Measurements from ENCODE around the gene UGT1A4.

Gene UGT1A4

GRCh38 chr2:233718552-233718951 is at the start of gene UGT1A4:
TSS of gene UGT1A4 (plus strand) at chr2:233718736. CDS start at chr2:233718821, 85 bp downstream.
- DNase-seq (ENCODE audit: low spot score) (no peak), FAIRE-seq (no peak)

DNA sequence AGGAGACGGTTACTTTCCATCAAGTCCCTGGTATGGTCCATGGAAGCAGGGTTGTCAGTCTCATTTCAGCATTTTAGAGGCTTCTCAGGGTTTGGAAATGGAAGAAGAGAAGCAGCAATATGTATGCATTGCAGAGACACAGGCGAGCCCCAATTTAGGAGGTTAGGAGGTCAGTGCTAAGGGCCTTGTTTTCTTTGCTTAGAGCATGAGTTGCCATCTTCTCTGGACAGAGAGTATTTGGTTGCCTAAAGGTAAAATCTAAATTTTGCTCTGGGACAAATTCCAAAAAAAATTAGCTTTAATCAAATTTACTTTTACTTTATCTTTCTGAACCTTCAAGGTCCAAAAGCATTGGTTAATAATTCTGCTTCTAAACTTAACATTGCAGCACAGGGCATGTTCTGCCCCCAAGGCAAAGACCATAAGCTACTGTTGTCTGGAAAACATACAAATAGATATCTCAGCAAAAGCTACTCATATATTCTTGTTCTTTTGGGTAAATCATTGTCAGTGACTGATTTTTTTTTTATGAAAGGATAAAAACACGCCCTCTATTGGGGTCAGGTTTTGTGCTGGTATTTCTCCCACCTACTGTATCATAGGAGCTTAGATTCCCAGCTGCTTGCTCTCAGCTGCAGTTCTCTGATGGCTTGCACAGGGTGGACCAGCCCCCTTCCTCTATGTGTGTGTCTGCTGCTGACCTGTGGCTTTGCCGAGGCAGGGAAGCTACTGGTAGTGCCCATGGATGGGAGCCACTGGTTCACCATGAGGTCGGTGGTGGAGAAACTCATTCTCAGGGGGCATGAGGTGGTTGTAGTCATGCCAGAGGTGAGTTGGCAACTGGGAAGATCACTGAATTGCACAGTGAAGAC is 47.0 kb upstream of the UGT1A4 start, which contains the start of gene UGT1A9:
UGT1A9 (plus strand) TSS at position 609 of the 872 bp plus-strand sequence; CDS start at position 646, 37 bp downstream.
- DNase-seq (ENCODE audit: low spot score) (no peak), FAIRE-seq (no peak)

- DNase-seq (ENCODE audit: low spot score) (no peak), FAIRE-seq (peak; percentile 59)
These were observed 45.6 kb upstream of the UGT1A4 start for GRCh38 chr2:233672886-233673285.

- peak; percentile 80 for FAIRE-seq
These were observed 44.6 kb upstream of the UGT1A4 start for GRCh38 chr2:233673896-233674295.

GRCh38 chr2:233674314-233674713 is 44.2 kb upstream of the UGT1A4 start:
- FAIRE-seq (peak; percentile 51), DNase-seq (ENCODE audit: low spot score) (no peak)

More at GRCh38 chr2:233673896-233674295, 44.6 kb upstream of the UGT1A4 start:
- no peak for DNase-seq (ENCODE audit: low spot score)

DNA sequence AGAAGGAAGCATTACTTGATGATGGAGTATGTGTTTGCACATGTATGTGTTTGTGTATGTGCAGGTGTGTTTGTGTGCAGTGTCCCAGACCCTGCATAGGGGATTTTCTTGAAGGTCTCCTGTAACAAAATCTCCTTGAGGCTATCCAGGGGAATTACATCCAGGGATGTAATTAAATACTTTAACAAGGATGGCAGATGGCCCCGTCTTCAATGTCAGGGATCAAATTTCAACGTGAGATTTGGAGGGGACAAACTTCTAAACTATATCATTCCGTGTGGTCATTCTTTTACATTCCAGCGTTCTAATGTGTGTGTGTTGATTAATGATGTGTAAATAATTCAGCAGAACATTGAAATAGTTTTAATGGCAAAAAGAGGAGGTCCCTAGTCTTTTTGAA is 43.5 kb upstream of the UGT1A4 start:
- no peak for FAIRE-seq
- no peak for DNase-seq (ENCODE audit: low spot score)

DNA sequence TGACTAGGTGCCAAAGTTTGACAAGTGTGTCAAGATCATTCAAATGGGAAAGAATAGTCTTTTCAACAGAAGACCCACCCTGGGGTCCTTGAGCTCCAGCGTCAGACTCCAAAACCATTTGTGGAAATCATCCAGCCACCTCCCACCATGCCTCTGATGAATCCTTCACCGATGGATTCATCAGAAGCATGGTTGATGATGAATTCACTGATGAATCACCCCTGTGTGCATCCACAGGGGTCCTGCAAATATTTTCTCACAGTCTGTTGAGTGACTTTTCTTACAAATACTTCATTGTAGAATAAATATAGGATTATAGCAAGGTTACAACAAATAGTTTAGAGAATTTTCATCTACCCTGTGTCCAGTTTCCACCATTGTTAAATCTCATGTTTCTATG is 42.5 kb upstream of the UGT1A4 start:
- DNase-seq (ENCODE audit: low spot score) (peak; percentile 72), FAIRE-seq (peak; percentile 93)

- DNase-seq (ENCODE audit: low spot score) (no peak), FAIRE-seq (no peak)
These were observed 39.3 kb upstream of the UGT1A4 start for GRCh38 chr2:233679196-233679595.

GRCh38 chr2:233680361-233681045 is 38.0 kb upstream of the UGT1A4 start:
- DNase-seq (ENCODE audit: low spot score) (no peak), FAIRE-seq (no peak)

DNA sequence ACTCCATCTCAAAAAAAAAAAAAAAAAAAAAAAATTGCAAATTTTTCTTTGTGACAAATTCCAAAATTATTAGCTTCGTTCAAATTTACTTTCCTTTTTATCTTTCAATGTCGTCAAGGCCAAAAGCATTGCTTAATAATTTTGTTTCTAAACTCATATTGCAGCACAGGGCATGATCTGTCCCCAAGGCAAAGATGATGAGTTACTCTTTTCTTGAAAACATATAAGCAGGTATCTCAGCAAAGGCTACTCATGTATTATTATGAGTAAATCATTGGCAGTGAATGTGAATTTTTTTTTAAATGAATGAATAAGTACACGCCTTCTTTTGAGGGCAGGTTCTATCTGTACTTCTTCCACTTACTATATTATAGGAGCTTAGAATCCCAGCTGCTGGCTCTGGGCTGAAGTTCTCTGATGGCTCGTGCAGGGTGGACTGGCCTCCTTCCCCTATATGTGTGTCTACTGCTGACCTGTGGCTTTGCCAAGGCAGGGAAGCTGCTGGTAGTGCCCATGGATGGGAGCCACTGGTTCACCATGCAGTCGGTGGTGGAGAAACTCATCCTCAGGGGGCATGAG is 36.9 kb upstream of the UGT1A4 start, which contains the start of gene UGT1A7:
UGT1A7 (plus strand) TSS at position 381 of the 579 bp plus-strand sequence; CDS start at position 418, 37 bp downstream.
- DNase-seq (ENCODE audit: low spot score) = no peak
- no peak for FAIRE-seq

GRCh38 chr2:233684640-233685039 is 33.9 kb upstream of the UGT1A4 start:
- DNase-seq (ENCODE audit: low spot score) (no peak), FAIRE-seq (no peak)

DNA sequence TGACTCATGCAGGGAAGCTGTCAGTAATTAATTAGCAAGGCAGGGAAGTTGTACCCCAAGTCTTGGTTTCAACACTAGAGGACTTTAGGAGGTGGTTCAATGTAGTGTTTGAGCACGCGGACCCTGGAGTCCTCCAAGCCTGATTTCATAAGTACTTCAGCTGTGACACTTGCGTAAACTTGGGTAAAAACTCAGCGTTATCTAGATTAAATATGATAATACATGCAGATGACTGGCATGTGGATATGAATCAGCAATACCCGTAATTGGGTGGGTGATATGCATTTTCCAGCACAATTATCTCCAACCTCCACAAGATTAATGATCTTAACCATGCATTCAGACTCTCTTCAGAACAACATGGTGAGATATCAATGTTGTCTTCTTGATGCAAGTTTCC is 31.6 kb upstream of the UGT1A4 start:
- no peak for FAIRE-seq

GRCh38 chr2:233688341-233688740 is 30.2 kb upstream of the UGT1A4 start:
- DNase-seq (ENCODE audit: low spot score) (no peak), FAIRE-seq (no peak)

More for the DNA sequence above, 31.6 kb upstream of the UGT1A4 start:
- no peak for DNase-seq (ENCODE audit: low spot score)

- FAIRE-seq = no peak
These were observed 29.5 kb upstream of the UGT1A4 start for GRCh38 chr2:233689031-233689430.

GRCh38 chr2:233689501-233689900 is 29.0 kb upstream of the UGT1A4 start:
- FAIRE-seq (no peak), DNase-seq (ENCODE audit: low spot score) (no peak)

More at GRCh38 chr2:233689031-233689430, 29.5 kb upstream of the UGT1A4 start:
- DNase-seq (ENCODE audit: low spot score) = no peak

DNA sequence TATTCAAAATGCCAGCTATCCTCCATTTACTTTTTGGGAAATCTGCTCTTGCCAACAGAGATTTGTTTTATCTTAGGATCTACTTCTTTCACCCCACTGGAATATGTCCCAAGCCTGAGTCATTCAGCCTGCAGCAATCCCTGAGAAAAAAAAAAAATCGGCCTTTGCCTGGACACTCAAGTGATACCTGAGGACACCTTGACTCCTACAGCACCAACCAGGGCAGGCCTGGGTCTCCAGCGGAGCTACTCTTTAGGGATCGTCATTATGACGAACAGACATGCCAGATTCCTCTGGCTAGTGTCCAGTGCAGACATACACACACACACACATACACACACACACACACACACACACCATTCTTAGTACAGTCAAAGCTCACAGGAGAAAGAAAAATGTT is 28.1 kb upstream of the UGT1A4 start:
- DNase-seq (ENCODE audit: low spot score) (no peak), FAIRE-seq (no peak)

GRCh38 chr2:233691443-233692433 is 26.8 kb upstream of the UGT1A4 start:
- FAIRE-seq (peak; percentile 89), DNase-seq (ENCODE audit: low spot score) (peak; percentile 74)

GRCh38 chr2:233692648-233693047 is 25.9 kb upstream of the UGT1A4 start, which contains the start of gene UGT1A6:
TSS of gene UGT1A6 (plus strand) at chr2:233692890. CDS start at chr2:233693005, 115 bp downstream.
- peak; percentile 71 for DNase-seq (ENCODE audit: low spot score)
- peak; percentile 94 for FAIRE-seq

DNA sequence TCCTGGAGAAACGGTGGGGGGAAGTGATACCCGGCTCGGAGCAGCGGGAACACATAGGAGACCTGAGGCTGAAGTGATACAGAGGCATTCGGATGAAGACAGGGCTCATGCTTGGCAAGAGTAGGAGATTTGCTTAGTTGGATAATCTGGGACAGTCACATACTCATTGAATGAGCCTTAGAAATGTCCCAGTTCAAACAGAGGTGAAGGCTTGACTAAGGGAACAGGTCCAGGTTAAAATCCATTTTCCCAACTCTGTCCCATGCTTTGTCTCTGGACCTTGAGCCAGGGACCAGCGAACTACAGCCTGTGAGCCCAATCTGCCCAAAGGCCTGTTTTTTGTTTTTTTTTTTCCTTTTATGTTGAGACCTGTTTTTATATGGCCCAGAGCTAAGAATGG is 24.6 kb upstream of the UGT1A4 start:
- DNase-seq (ENCODE audit: low spot score) (peak; percentile 63), FAIRE-seq (no peak)

GRCh38 chr2:233698740-233699139 is 19.8 kb upstream of the UGT1A4 start:
- DNase-seq (ENCODE audit: low spot score) (peak; percentile 45), FAIRE-seq (no peak)

All from RCC 7860 (cell line).